GM18909 (cell line): ENCODE measurements around the gene SHISA6.

ENCODE experiments used
- ATAC-seq: cut with Tn5 transposase; IDR thresholded peaks from one replicate; pipeline ENCODE4 v1.9.1; 2021; ENCODE audit warnings: mild to moderate bottlenecking; ENCODE audit not compliant: unreplicated experiment, poor library complexity

SHISA6 gene

GRCh38 chr17:11334493-11334892 lies 93.5 kb downstream of the SHISA6 start:
- ATAC-seq = no peak

- no peak for ATAC-seq
These were observed 95.3 kb downstream of the SHISA6 start for GRCh38 chr17:11336290-11336689.

GRCh38 chr17:11340803-11341202 lies 99.8 kb downstream of the SHISA6 start:
- no peak for ATAC-seq

- no peak for ATAC-seq
These were observed 101.1 kb downstream of the SHISA6 start for GRCh38 chr17:11342138-11342537.

GRCh38 chr17:11349106-11349505 lies 108.1 kb downstream of the SHISA6 start:
- no peak for ATAC-seq

GRCh38 chr17:11351479-11351878 lies 110.5 kb downstream of the SHISA6 start:
- no peak for ATAC-seq

- ATAC-seq = no peak
These were observed 112.6 kb downstream of the SHISA6 start for GRCh38 chr17:11353601-11354000.

GRCh38 chr17:11356371-11356770 lies 115.4 kb downstream of the SHISA6 start:
- ATAC-seq = no peak

GRCh38 chr17:11363565-11364117 lies 122.6 kb downstream of the SHISA6 start:
- ATAC-seq = no peak

GRCh38 chr17:11366272-11366850 lies 125.3 kb downstream of the SHISA6 start:
- no peak for ATAC-seq

- ATAC-seq = no peak
These were observed 128.6 kb downstream of the SHISA6 start for GRCh38 chr17:11369575-11369974.

- ATAC-seq = no peak
These were observed 131.7 kb downstream of the SHISA6 start for GRCh38 chr17:11372692-11373091.

GRCh38 chr17:11378506-11378905 lies 137.5 kb downstream of the SHISA6 start:
- no peak for ATAC-seq

GRCh38 chr17:11380761-11381160 lies 139.7 kb downstream of the SHISA6 start:
- ATAC-seq = no peak

- ATAC-seq = no peak
These were observed 142.1 kb downstream of the SHISA6 start for GRCh38 chr17:11383157-11383556.

GRCh38 chr17:11384131-11384530 lies 143.1 kb downstream of the SHISA6 start:
- ATAC-seq = no peak

GRCh38 chr17:11387610-11388009 lies 146.6 kb downstream of the SHISA6 start:
- no peak for ATAC-seq

GRCh38 chr17:11388054-11388453 lies 147.0 kb downstream of the SHISA6 start:
- ATAC-seq = no peak

- no peak for ATAC-seq
These were observed 148.6 kb downstream of the SHISA6 start for GRCh38 chr17:11389583-11389982.

GRCh38 chr17:11391134-11391533 lies 150.1 kb downstream of the SHISA6 start:
- ATAC-seq = no peak

- no peak for ATAC-seq
These were observed 163.6 kb downstream of the SHISA6 start for GRCh38 chr17:11404431-11405276.

- ATAC-seq = no peak
These were observed 165.7 kb downstream of the SHISA6 start for GRCh38 chr17:11406716-11407115.
